Measurements from ENCODE around the gene RAD51B.

The RAD51B gene

DNA sequence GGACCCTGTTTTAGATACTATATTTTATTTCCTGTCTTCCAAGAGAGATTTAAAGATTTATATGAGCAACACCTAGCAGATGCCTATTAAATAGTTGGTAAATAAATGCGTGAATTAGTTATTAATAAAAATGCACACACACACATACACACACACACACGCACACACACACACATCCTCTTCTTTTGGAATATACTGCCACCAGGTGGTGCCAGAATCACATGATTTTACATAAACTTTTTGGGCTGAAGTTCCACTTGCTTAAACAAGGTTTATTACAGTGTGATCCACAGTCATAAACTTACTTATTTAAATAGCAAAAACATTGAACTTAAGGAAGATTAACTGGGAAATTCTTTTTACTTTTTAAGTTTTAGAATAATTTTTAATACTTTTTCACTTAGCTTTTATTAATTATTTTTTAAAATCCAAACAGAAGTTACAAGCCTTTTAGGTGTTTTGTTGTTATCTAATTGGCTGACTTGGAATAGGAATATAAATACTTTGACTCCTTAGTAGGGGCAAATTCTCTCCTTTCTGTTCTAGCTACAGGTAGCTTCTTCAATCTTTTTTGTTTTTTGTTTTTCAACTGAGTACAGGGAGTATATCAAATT lies 17.5 kb downstream of the RAD51B start:
- DNase-seq: no peak

DNA sequence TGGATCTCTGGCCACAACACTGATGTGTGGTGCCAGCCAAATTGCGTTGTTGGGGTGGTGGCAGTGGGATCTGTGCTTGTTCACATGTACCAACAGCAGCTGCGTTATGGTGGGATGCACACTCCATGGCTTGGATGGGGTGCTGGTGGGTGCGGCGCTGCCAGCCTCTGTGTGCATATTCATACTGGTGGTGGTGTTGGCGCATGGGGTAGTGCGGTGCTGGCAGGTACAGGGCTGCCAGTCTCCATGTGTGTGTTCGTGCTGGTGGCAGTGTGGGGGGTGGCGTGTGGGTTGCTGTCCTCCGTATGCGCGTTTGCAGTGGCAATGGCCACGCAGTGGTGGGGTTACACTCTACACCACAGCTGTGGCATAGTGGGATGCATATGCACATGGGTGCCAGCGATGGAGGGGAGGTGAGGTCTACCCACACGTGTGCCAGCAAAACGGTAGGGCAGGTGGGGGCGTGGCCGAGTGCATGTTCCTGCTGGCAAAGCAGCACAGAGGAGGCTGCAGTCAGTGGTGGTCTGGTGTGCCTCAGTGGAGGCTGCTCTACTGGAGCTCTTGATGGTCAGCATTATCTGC lies 26.5 kb downstream of the RAD51B start:
- no peak for DNase-seq

DNA sequence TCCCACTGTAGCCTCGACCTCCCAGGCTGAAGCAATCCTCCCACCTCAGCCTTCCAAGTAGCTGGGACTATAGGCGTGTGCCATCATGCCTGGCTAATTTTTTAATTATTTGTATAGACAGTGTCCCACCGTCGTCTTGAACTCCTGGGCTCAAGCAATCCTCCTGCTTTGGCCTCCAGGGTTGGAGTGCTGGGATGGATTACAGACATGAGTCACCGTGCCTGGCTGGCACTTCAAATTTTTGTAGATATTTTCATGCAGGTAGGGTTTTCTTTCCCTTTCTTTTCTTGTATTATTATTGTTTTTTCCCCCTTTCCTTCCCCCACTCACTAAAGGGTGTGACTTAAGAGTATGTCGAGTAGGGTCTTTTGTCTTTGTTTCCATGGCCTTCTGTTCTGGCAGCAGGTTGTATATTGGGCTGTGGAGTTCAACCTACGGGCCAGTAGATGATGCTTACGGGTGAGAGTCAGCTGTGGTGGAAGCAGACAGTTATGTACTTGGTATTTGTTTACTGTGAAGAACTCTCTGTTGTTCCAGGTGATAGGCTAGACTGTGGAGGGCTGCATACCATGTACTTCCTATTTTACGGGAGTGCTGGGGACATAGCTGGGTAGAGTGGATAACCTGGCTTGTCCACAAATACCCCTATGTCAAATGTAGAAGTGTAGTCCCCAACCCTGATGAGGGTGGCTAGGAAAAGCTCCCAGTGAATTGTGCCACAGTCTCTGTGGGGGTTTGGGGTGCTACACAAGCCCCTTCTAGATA lies 30.7 kb downstream of the RAD51B start:
- DNase-seq: no peak

DNA sequence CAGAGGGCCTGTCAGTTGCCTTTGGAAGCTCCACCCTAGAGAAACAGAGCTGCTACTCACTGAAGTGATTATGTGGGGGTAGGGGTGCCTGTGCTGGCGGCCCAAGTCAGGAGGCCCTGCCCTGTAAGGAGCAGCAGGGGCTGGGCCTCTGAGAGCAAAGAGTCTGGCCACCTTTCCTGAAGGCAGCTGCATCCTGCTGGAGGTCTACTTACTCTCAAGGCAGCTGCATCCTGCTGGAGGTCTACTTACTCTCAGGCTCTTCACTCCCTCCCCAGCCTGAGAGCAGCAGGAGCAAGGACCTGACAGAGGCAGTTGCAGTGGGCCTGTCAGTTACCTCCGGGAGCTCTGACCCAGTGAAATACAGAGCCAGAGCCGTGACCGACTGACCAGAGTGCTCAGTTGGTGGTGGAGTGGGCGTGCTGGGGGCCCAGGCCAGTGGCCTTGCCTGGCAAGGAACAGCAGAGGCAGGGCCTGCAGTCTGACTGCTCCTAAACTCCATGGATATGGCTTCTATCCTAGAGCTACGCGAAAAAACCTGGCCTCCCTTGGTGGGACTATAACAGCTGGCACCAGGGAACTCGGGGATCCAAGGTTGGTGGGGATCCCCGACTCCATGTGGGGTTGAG lies 32.3 kb downstream of the RAD51B start:
- DNase-seq: no peak

DNA sequence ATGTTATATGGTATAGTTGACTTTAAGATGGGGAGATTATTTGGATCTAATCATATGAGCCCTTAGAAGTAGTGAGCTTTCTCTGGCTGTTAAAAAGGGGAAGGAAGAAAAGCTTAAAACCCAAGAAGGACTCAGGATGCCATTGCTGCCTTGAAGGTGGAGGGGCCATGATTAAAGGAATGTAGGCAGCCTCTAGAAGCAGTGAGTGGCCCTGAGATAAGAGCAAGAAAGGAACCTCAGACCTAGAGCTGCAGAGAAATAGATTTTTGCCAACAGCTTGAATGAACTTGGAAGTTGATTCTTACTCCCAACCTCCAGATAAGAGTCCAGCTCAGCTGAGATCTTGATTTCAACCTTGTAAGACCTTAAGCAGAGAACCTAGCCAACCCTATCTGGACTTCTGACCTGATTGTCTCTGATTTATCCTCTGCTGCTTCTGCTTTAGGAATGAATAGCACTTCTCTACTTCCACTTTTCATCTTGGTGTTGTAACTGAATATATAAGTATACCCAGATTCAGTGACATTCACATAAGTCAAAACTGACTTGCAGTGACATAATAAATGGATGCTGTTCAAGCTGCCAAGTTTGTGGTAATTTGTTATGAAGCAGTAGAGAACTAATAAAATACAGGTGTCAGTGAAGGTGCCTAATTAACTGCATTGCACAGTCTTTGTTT lies 33.5 kb downstream of the RAD51B start:
- DNase-seq: no peak

DNA sequence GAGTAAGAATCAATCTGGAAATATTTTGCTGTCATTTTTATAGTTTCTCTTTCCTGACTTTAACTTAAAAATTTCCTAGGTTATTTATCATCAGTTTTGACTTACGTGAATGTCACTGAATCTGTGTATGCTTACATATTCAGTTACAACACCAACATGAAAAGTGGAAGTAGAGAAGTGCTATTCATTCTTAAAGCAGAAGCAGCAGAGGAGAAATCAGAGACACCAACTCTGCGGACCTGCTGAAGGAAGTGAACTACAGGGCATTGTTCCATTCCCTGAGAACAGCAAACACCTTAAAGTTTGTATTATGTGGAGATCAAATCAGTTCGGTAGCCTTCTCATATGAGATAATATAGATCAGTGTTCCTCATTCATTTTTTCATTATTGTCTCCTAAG lies 34.1 kb downstream of the RAD51B start:
- DNase-seq: no peak

DNA sequence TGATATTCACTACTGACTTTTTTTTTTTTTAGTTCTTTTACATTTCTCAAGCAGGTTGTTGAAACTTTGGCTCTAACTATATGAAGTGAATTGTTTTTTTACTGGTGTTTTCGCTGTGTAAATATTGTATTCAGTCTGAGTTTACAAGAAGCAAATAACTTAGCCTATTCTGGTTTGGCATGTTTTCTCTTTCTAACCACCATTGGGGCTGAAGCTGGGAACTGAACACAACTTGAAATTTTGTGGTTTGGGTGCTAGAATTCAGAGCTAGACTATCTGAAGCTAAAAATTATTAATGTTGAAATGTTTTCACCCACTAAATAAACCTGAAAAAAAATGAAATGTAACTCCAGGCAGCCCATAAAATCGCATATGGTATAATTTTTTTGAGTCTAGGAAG lies 37.2 kb downstream of the RAD51B start:
- no peak for DNase-seq

DNA sequence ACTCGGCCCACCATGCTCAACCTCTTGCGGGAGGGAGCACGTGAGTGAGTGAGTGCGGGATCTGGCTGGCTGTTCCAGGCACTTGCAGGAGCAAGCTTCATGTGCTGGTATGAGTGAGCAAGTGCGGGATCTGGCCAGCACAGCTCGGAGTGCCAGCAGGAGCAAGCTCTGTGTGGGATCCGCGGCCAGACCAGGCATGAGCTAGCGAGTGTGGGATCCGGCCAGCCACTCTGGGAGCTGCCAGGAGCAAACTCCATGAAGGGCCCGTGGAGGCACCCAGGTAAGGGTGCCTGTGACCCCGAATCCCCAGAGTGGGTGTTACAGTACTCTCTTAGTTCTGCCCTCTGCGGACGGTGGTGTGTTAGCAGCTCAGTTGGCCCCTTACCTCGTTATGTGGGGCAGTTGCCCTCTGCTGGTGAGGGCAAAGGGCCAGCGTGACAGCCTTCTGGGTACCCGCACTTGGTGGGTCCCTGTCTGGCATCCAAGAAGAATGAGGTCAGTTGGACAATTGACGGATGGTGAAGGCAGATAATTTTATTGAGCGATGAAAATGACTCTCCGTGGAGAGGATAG lies 38.3 kb downstream of the RAD51B start:
- no peak for DNase-seq

DNA sequence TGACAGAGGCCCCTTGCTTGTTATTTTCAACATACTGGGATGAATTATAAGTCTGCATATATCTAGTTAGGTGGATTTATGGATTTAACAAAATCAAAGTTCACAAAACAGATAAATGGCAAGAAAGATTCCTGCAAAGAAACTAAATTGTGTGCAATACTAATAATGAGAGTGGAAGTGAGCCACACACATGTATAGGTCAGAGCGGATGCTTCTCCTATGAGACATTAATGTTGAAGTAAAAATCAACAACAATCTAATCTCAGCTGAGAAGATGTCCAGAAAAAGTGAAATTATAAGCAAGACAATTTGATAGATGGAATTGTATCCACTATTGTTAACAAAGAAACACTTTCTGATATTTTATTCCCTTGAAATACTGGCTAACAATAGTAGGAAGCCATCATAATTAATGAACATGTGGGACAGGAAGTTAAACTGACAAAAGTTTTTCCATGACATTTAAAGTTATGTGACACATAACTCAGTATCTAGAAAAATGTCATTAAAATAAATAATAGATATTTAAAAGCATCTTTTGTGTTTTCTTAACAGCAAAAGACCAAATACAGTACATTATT lies 39.7 kb downstream of the RAD51B start:
- no peak for DNase-seq

DNA sequence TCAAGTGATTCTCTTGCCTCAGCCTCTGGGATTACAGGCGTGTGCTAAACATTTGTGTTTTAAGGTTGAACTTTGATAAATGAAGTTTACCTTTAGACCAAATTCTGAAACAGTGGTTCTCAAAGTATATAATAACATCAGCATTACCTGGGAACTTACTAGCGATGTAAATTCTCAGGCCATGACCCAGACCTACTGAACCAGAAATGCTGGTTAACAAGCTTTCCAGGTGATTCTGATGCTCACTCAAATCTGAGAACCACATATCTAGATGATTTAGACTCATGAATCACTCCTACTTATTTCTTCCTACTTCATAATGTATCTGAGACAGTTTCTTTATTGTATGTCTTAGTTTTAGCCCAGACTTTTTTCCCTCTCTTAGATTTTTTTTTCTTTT lies 43.6 kb downstream of the RAD51B start:
- no peak for DNase-seq

DNA sequence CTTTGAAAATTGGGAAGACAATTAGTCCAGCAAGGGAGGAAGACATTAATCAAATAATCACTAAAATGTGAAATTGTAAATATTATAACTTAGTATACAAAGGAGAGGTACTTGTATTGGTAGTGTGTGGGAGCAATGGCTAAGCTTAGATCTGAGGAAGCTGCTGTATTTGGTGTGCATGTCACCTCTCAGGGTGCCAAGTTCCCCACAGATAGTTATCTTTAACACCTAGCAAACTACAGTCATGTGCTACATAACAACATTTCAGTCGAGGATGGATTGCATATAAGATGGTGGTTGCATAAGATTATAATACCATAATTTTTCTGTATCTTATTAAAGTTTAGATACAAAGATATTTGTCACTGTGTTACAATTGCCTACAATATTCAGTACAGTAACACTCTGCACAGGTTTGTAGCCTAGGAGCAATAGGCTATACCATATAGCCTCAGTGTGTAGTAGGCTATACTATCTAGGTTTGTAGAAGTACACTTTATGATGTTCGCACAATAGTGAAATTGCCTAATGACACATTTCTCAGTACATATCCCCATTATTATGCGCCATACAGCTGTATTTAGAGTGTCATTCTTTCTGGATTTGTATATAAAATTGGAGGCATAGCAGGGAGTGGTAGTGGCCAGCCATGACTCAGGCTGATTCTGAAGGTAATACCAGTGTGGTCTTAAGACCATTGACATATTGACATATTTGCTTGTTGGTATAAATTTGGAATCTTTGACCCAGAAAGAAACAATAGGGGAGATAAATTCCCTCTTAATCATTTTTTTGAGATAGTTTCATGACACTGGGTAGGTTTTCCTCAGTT lies 55.8 kb downstream of the RAD51B start:
- DNase-seq: no peak

DNA sequence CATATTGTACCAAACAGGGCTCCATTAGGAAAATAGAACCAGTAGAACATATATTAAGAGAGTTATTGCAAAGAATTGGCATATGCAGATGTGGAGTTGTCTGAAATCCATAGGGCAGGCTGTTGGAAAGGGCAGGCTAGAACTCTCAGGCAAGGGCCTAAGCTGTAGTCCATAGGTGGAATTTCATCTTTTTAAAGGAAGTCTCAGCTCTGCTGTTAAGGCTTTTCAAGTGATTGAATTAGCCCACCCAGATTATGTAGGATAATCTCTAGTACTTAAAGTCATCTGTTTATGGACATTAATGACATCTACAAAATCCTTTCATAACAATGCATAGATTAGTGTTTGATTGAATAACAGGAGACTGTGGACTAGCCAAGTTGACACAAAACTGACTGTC lies 59.4 kb downstream of the RAD51B start:
- DNase-seq: no peak

DNA sequence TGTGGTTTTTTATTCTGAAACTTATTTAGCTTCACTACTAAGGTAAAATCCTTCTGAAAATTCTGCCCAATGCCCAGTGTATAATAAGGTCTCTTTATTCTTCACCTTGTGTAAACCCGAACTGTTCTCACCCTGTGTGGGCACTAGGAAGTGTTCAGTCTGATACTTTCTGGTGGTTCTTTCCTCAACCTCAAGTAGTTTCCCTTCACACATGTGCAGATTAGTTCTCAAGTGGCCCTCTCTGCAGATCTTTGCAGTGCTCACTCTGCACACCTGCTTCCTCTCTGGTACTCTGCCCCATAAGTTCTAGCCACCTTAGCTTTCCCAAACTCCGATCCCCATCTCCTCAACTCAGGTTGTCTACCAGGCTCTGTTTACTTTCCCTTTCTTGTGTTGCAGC lies 61.6 kb downstream of the RAD51B start:
- DNase-seq: no peak

DNA sequence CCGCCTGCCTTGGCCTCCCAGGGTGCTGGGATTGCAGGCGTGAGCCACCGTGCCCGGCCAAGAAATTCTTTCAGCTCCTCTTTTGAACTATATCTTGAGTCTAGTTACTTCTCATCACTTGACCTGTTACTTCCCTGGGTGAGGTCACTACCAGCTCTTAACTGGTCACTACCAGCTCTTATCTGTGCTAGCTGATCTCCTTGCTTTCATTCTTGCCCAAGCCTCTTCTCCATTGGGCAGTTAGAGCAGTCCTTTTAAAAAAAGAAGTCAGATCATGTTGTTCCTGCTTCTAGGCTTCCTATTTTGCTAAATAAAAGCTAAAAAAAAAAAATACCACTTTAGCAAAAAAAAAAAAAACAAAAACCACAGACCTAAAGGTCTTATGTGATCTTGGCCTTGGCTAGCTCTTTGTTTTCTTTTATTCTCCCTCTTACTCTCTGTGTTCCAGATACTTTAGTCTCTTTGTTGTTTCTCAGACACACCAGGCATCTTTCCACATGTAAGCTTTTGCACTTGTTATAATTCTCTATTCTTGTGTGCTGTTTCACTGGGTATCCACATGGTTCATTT lies 63.5 kb downstream of the RAD51B start:
- DNase-seq: no peak

DNA sequence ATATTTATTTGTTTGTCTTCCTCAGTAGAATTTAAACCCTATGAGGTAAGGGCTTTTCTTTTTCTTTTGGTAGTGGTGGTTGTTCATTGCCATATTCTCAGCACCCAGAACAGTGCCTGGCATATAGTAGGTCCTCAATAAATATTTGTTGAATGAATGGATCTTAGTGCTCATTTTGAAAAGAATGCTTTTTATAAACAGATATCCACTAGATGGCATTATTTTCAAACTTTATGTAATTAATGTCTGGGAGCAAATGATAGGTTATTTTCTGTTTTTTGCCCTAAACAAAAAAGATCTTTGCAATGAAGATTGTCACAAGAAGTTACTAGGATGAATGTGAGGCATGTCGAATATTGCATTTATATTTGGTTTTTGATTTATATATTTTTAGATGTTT lies 64.1 kb downstream of the RAD51B start:
- no peak for DNase-seq

DNA sequence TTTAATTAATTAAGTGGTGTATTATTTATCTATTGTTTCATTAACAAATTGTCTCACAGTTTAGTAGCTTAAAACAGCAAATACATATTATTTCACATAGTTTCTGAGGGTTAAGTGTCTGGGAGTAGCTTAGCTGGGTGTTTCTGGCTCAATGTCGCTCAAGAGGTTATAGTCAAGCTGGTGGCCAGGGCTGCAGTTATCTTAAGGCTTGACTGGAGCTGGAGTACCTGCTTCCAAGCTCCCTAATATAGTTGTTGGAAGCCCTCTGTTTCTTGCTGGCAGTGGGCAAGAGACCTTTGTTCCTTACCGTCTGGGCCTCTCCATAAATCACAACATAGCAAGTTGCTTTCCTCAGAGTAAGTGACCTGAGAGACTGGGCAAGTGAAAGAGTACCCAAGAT lies 66.6 kb downstream of the RAD51B start:
- DNase-seq: no peak

DNA sequence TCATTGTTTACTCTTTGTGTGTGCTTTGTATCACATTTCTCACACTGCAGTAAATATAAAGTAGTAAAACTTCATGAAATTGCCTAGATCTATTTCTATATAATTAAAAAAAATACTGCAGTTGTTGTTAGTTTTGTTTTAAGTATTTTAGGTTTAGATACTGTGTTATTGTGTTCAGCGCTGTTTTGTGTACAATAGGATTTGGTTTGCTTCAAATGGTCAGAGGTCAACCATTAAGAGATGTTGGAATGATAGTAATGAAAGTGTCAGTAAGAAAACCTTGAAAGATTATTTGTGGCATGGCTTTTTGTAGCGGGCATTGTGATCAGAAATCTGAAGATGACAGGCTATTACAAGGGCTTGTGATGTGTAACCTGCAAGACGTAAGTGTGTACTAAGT lies 67.9 kb downstream of the RAD51B start:
- no peak for DNase-seq

DNA sequence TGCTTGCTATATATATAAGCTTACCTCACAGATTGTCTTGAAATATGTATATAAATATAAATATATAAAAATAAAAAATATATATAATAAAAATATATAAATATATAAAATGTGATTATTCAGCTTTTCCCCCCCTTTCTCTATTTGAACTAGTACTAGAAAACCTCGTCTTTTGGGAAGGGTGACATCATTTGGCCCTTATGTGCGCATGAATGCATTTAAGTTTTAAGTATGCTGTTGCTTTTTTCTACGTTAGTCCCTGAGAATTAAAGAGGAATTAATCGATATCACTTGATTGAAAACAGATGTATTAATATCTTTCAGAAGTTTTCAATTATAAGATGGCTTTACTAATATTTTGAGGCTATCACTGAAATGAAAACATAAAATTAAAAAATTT lies 69.9 kb downstream of the RAD51B start:
- DNase-seq: no peak

DNA sequence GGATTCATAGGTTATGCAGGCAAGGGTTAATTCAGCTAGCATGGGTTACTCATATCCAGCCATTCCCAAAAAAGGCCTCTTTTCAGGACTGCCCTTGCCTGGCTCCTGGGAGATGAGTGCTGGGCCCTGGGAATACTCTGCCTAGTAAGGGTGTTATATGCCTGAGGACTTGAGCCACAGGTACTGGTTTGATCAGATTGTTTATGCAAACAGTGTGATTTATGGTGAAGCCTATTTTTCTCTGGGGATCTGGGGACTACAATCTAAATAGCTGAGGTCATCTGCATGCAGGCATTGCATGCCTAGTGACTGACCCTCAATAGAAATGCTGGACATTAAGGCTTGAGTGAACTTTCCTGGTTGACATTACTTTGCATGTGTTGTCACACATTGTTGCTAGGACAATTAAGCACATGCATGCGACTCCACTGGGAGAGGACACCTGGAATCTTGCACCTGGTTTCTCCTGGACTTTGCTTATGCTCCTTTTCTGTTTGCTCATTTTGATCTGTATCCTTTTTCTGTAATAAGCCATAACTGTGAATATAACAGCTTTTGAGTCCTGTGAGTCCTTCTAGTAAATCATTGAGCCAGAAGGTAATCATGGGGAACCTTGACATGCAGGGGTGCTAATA lies 73.0 kb downstream of the RAD51B start:
- no peak for DNase-seq

DNA sequence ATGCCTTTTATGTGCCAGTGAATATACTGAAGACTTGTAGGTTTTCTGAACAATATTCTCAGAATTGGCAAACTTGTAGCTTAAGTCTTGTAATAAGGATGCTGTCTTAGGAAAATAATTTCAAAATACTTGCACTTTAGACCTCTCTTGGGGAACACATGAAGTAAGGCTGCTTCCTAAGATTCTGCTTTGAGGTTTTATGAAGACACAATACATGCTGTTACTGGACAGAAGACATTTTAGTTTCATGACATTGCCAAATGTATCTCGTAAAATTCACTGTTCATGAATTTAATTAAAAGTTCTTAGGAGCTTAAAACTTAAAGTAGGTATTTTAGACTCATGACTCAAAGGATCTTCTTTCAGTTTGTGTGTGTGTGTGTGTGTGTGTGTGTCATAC lies 80.7 kb downstream of the RAD51B start:
- DNase-seq: no peak
